ENCODE data around the gene MYO7A.

DNA sequence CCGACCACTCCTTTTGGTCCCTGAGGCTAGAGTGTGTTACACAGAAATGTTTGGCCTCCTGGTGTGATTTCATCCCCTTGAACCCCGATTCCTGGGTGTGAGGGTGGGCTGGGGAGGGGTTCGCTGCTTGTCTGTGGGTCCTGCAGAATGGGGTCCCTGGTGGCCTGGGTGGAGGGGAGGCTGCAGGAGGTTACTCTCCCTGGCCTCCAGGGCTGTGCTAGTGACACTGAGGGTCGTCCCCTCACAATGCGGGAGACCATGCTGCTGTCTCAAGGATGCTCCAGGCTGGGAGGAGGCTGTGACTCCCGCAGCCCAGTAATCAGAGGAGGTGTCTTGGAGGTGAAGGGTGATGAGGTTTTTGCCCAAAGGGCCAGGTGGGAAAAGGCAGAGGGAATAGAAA lies 42.4 kb upstream of the MYO7A start:
- TF ChIP-seq CREM (CRISPR knock-in tag; IDR thresholded peaks at IDR 0.05) (no peak), FOXJ3 (CRISPR knock-in tag; IDR thresholded peaks at IDR 0.05; ENCODE audit: borderline replicate concordance) (no peak)
- TF ChIP-seq, protein P1, sequence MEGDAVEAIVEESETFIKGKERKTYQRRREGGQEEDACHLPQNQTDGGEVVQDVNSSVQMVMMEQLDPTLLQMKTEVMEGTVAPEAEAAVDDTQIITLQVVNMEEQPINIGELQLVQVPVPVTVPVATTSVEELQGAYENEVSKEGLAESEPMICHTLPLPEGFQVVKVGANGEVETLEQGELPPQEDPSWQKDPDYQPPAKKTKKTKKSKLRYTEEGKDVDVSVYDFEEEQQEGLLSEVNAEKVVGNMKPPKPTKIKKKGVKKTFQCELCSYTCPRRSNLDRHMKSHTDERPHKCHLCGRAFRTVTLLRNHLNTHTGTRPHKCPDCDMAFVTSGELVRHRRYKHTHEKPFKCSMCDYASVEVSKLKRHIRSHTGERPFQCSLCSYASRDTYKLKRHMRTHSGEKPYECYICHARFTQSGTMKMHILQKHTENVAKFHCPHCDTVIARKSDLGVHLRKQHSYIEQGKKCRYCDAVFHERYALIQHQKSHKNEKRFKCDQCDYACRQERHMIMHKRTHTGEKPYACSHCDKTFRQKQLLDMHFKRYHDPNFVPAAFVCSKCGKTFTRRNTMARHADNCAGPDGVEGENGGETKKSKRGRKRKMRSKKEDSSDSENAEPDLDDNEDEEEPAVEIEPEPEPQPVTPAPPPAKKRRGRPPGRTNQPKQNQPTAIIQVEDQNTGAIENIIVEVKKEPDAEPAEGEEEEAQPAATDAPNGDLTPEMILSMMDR (IDR thresholded peaks at IDR 0.05) = no peak
- TF ChIP-seq, protein P2, sequence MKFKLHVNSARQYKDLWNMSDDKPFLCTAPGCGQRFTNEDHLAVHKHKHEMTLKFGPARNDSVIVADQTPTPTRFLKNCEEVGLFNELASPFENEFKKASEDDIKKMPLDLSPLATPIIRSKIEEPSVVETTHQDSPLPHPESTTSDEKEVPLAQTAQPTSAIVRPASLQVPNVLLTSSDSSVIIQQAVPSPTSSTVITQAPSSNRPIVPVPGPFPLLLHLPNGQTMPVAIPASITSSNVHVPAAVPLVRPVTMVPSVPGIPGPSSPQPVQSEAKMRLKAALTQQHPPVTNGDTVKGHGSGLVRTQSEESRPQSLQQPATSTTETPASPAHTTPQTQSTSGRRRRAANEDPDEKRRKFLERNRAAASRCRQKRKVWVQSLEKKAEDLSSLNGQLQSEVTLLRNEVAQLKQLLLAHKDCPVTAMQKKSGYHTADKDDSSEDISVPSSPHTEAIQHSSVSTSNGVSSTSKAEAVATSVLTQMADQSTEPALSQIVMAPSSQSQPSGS (CRISPR knock-in tag; IDR thresholded peaks at IDR 0.05; ENCODE audit: borderline replicate concordance, low read depth) = no peak
